CD14-positive monocyte (primary cell): ENCODE measurements around the gene LSMEM2. TPM values are rescaled to one million over a fixed set of nuclear protein-coding genes. Genes with fewer than 3 reads are reported as not detected.

Source experiments
- DNase-seq, 3 donors: peaks; one replicate each; pipeline ENCODE4 v3.0.0-alpha.2; 2011 to 2022
- H2AFZ ChIP-seq: 2 replicates; pipeline ENCODE4 v1.6.0; 2012; ENCODE audit warnings: mild to moderate bottlenecking, low read depth, low read length, inconsistent platforms; ENCODE audit not compliant: insufficient read depth, poor library complexity, severe bottlenecking
- H3K27ac ChIP-seq, 2 donors: 1 replicate in 1 of 2; 2 replicates in 1 of 2; pipeline ENCODE4 v1.5.1; 2012 to 2013; ENCODE audit warnings: low read length in 2 of 2, control low read depth in 1 of 2, inconsistent platforms in 1 of 2, low read depth in 1 of 2, mild to moderate bottlenecking in 1 of 2
- H3K27me3 ChIP-seq, 2 donors: one replicate each; pipeline versions ENCODE4 v1.6.0 to v1.6.1; 2011 to 2013; ENCODE audit warnings: low read length in 2 of 2; ENCODE audit not compliant: control insufficient read depth in 2 of 2, insufficient read depth in 2 of 2
- H3K36me3 ChIP-seq, 2 donors: replicated peaks in 1 of 2; 1 replicate in 1 of 2; 2 replicates in 1 of 2; pipeline versions ENCODE4 v1.5.1 to v1.6.1; 2012 to 2013; ENCODE audit warnings: low read length in 2 of 2, control low read depth in 1 of 2, inconsistent platforms in 1 of 2, mild to moderate bottlenecking in 1 of 2; ENCODE audit not compliant: insufficient read depth in 2 of 2, control insufficient read depth in 1 of 2
- H3K4me1 ChIP-seq, 2 donors: 1 replicate in 1 of 2; 2 replicates in 1 of 2; pipeline versions ENCODE4 v1.5.1 to v1.6.1; 2012 to 2013; ENCODE audit warnings: low read length in 2 of 2, control low read depth in 1 of 2, inconsistent platforms in 1 of 2, mild to moderate bottlenecking in 1 of 2, moderate library complexity in 1 of 2; ENCODE audit not compliant: insufficient read depth in 2 of 2, control insufficient read depth in 1 of 2
- H3K4me2 ChIP-seq: replicated peaks from 2 replicates; pipeline ENCODE3; 2012; ENCODE audit warnings: low read length, moderate library complexity, mild to moderate bottlenecking; ENCODE audit not compliant: poor library complexity, severe bottlenecking; ENCODE audit errors: extremely low read depth
- H3K4me3 ChIP-seq, 3 experiments: fragments of 200-600 bp in 1 of 3; sonication (generic) in 1 of 3; replicated peaks in 1 of 3; 1 replicate in 2 of 3; 2 replicates in 1 of 3; pipeline ENCODE4 v1.5.1; 2011 to 2013; ENCODE audit warnings: low read length in 3 of 3, mild to moderate bottlenecking in 3 of 3, control low read depth in 2 of 3, low read depth in 2 of 3, inconsistent platforms in 1 of 3, moderate library complexity in 1 of 3
- H3K79me2 ChIP-seq: 2 replicates; pipeline ENCODE4 v1.6.0; 2012; ENCODE audit warnings: mild to moderate bottlenecking, control low read depth, inconsistent platforms, low read length, moderate library complexity; ENCODE audit not compliant: insufficient read depth
- H3K9ac ChIP-seq: 2 replicates; pipeline ENCODE4 v1.6.0; 2017; ENCODE audit warnings: low read length, mild to moderate bottlenecking; ENCODE audit not compliant: insufficient read depth, poor library complexity, severe bottlenecking
- H3K9me3 ChIP-seq, 2 donors: replicated peaks in 1 of 2; 1 replicate in 1 of 2; 2 replicates in 1 of 2; pipeline versions ENCODE4 v1.5.1 to v1.6.1; 2012 to 2013; ENCODE audit warnings: low read length in 2 of 2, control low read depth in 1 of 2; ENCODE audit not compliant: control insufficient read depth in 1 of 2, insufficient read depth in 1 of 2
- H4K20me1 ChIP-seq: 2 replicates; pipeline ENCODE4 v1.6.0; 2012; ENCODE audit warnings: mild to moderate bottlenecking, low read length, control low read depth, moderate library complexity; ENCODE audit not compliant: insufficient read depth
- H3K27ac Mint-ChIP-seq, 7 donors: one replicate each; pipeline ENCODE4 v1.8.0; 2020; ENCODE audit warnings: mild to moderate bottlenecking in 7 of 7, mixed read lengths in 7 of 7, moderate library complexity in 6 of 7, inconsistent platforms in 2 of 7
- H3K27me3 Mint-ChIP-seq, 3 donors: one replicate each; pipeline ENCODE4 v1.8.0; 2021 to 2022; ENCODE audit warnings: low read depth in 3 of 3, mild to moderate bottlenecking in 3 of 3, mixed read lengths in 3 of 3, moderate library complexity in 3 of 3, inconsistent platforms in 1 of 3
- H3K36me3 Mint-ChIP-seq, 2 donors: one replicate each; pipeline ENCODE4 v1.8.0; 2020; ENCODE audit warnings: mixed read lengths in 2 of 2, inconsistent platforms in 1 of 2, mild to moderate bottlenecking in 1 of 2
- H3K4me1 Mint-ChIP-seq: one replicate; pipeline ENCODE4 v1.8.0; 2020; ENCODE audit warnings: mild to moderate bottlenecking, mixed read lengths
- H3K4me3 Mint-ChIP-seq, 2 donors: one replicate each; pipeline ENCODE4 v1.8.0; 2020; ENCODE audit warnings: mild to moderate bottlenecking in 2 of 2, mixed read lengths in 2 of 2, moderate library complexity in 1 of 2
- H3K9me3 Mint-ChIP-seq, 7 donors: one replicate each; pipeline ENCODE4 v1.8.0; 2020 to 2022; ENCODE audit warnings: mixed read lengths in 7 of 7, mild to moderate bottlenecking in 6 of 7, moderate library complexity in 6 of 7, inconsistent platforms in 2 of 7
- CTCF ChIP-seq: fragments of 200-600 bp; IDR thresholded peaks from one replicate; pipeline ENCODE4 v1.8.0; 2022; ENCODE audit warnings: antibody characterized with exemption, mild to moderate bottlenecking
- WGBS: methylation state at CpG from one replicate; pipeline ENCODE4 v1.1.5; 2013; ENCODE audit warnings: missing lambda C conversion rate; ENCODE audit not compliant: insufficient coverage; 5-methylcytosine and 5-hydroxymethylcytosine counted together
- intact Hi-C, 2 donors: fragments of 100-400 bp; cut with micrococcal nuclease; formaldehyde crosslinking; loops; one replicate each; pipeline versions ENCODE4 v1.15.0 to v1.15.1; 2023
- polyA plus RNA-seq, 3 donors: library from polyadenylated mRNA; depleted of rRNA in 1 of 3; unstranded in 2 of 3; stranded (reverse) in 1 of 3; fragments of 300-500 nt in 2 of 3; fragments of >200 nt in 1 of 3; fragmentation: Illumina TruSeq in 2 of 3; gene quantifications; 1 replicate in 2 of 3; 2 replicates in 1 of 3; pipeline ENCODE4 v1.2.3, GENCODE V29; 2012 to 2021

Gene LSMEM2
- polyA plus RNA-seq, 3 donors = not detected

- under 1% methylated on average over 12 of the region's 12 CpGs for WGBS
- Mint-ChIP-seq H3K36me3 (peaks cover 2 to 11% of the 10 kb centered on the region in 2 donors), H3K9me3 (no peaks in the 10 kb centered on the region), H3K27me3 (no peaks in the 10 kb centered on the region), H3K4me1 (peaks cover 34% of the 10 kb centered on the region), H3K27ac (peak overlapping the region; percentile 99), H3K4me3 (peak overlapping the region; percentile 64 to 84)
- H3K9me3 ChIP-seq = no peaks in the 10 kb centered on the region
- no peaks in the 10 kb centered on the region for H3K36me3 ChIP-seq
- peak overlapping the region; percentile 40 to 94 (median 57) for H3K4me3 ChIP-seq
- H2AFZ ChIP-seq = peak overlapping the region; percentile 53
- H3K27me3 ChIP-seq = no peaks in the 10 kb centered on the region
- H3K4me2 ChIP-seq = peak overlapping the region; percentile 77
- no peak for DNase-seq
- H3K9ac ChIP-seq = peak overlapping the region; percentile 85
- peaks cover 32 to 37% of the 10 kb centered on the region in 2 donors for H3K4me1 ChIP-seq
- TF ChIP-seq CTCF = no peak
- no peaks in the 10 kb centered on the region for H4K20me1 ChIP-seq
- H3K79me2 ChIP-seq = peaks cover 39% of the 10 kb centered on the region
- peak overlapping the region; percentile 99 to 100 for H3K27ac ChIP-seq
- intact Hi-C loops = loop anchor here (2.0 to 5.0 kb wide), 2 partner anchors 21 to 38 kb away; no protein-coding TSS in a partner anchor
Measured at GRCh38 chr3:50299638-50299928, 20.7 kb downstream of the LSMEM2 start.

- intact Hi-C loops = loop anchor here (2.0 to 5.0 kb wide), 2 partner anchors 21 to 37 kb away; no protein-coding TSS in a partner anchor
- peak overlapping the region; percentile 77 for H2AFZ ChIP-seq
- peak overlapping the region; percentile 77 for H3K4me2 ChIP-seq
- peaks cover 37% of the 10 kb centered on the region for H3K4me1 Mint-ChIP-seq
- WGBS = 27% methylated on average over 11 of the region's 12 CpGs
- H3K27me3 Mint-ChIP-seq = no peaks in the 10 kb centered on the region
- H3K36me3 Mint-ChIP-seq = peaks cover 2 to 11% of the 10 kb centered on the region in 2 donors
- peak; percentile 89 to 94 (median 91) for DNase-seq
- H3K9ac ChIP-seq = peak overlapping the region; percentile 85
- TF ChIP-seq CTCF = no peak
- H3K79me2 ChIP-seq = peaks cover 39% of the 10 kb centered on the region
- no peaks in the 10 kb centered on the region for H3K36me3 ChIP-seq
- H3K9me3 ChIP-seq = no peaks in the 10 kb centered on the region
- peak overlapping the region; percentile 99 to 100 for H3K27ac ChIP-seq
- H3K27ac Mint-ChIP-seq = peak overlapping the region; percentile 99
- no peaks in the 10 kb centered on the region for H4K20me1 ChIP-seq
- peak overlapping the region; percentile 40 to 94 (median 57) for H3K4me3 ChIP-seq
- H3K9me3 Mint-ChIP-seq = no peaks in the 10 kb centered on the region
- no peaks in the 10 kb centered on the region for H3K27me3 ChIP-seq
- peaks cover 32 to 37% of the 10 kb centered on the region in 2 donors for H3K4me1 ChIP-seq
- H3K4me3 Mint-ChIP-seq = peak overlapping the region; percentile 64 to 84
Measured at GRCh38 chr3:50299929-50300680, 21.2 kb downstream of the LSMEM2 start.
